Measurements from ENCODE around the gene ACE.

GRCh38 chr17:63463771-63464170 is 13.1 kb upstream of the ACE start:
- TF ChIP-seq POLR2AphosphoS5 (IDR thresholded peaks at IDR 0.05): no peak
- TF ChIP-seq POLR2A (IDR thresholded peaks at IDR 0.05): no peak
- no peak for TF ChIP-seq CTCF (IDR thresholded peaks at IDR 0.05 in 8 of 11, conservative IDR thresholded peaks at IDR 0.05 in 3 of 11)

Measured in spleen (tissue), 7 donors.